K562 (cell line): ENCODE results near the gene UBR3. TPM values are rescaled to one million over a fixed set of nuclear protein-coding genes. Genes with fewer than 3 reads are reported as not detected.

ENCODE experiments used
- HNRNPLL ChIP-seq: fragments of 200-400 bp; formaldehyde crosslinking; IDR thresholded peaks from 2 replicates; pipeline ENCODE4 v1.6.1; 2017; ENCODE audit warnings: low read length, low read depth, mild to moderate bottlenecking; ENCODE audit not compliant: poor library complexity, severe bottlenecking
- JUNB ChIP-seq: fragments of 450-650 bp; formaldehyde crosslinking; conservative IDR thresholded peaks from 2 replicates; pipeline ENCODE4 v1.4.0; 2020; ENCODE audit warnings: mild to moderate bottlenecking
- PHTF2 ChIP-seq: fragments of 250-450 bp; sonication (Bioruptor Pico); IDR thresholded peaks from 2 replicates; pipeline ENCODE4 v1.5.0; 2021; ENCODE audit warnings: mild to moderate bottlenecking
- SMAD1 ChIP-seq: fragments of 150-350 bp; IDR thresholded peaks from 2 replicates; pipeline ENCODE4 v1.6.1; 2014; ENCODE audit warnings: low read length, low read depth; ENCODE audit not compliant: partially characterized antibody
- TBP ChIP-seq: optimal IDR thresholded peaks from 2 replicates; pipeline ENCODE3; 2011; ENCODE audit warnings: low read depth, low read length, improper control_type of control experiment
- TRIM25 ChIP-seq: fragments of 450-650 bp; IDR thresholded peaks from 2 replicates; pipeline ENCODE4 v1.7.0; 2016; ENCODE audit warnings: borderline replicate concordance
- ZNF512 ChIP-seq: IDR thresholded peaks from 2 replicates; pipeline ENCODE4 v1.6.1; 2016; ENCODE audit warnings: missing genetic modification characterization, missing compliant biosample characterization
- ZNF707 ChIP-seq: fragments of 250-450 bp; sonication (Bioruptor Pico); conservative IDR thresholded peaks from 2 replicates; pipeline ENCODE4 v1.8.0; 2022; ENCODE audit warnings: inconsistent platforms, mild to moderate bottlenecking, moderate library complexity
- polyA plus RNA-seq, 8 experiments: library from polyadenylated mRNA; depleted of rRNA in 4 of 8; stranded (reverse) in 5 of 8; unstranded in 3 of 8; fragments of >200 nt; fragmentation: Nextera tagmentation in 2 of 8; fragmentation: Illumina TruSeq in 1 of 8; extraction: Ambion mirVana in 2 of 8; extraction: Trizol in 1 of 8; gene quantifications; 2 replicates each; pipeline versions ENCODE4 v1.2.1 to v1.2.3, GENCODE V29; 2011 to 2014; ENCODE audit warnings: inconsistent platforms in 1 of 8, missing spikeins in 1 of 8
- total RNA-seq, 7 experiments: library from RNA; depleted of rRNA in 6 of 7; stranded (reverse); fragments of >200 nt in 6 of 7; fragmentation: Illumina TruSeq in 2 of 7; extraction: Trizol in 2 of 7; gene quantifications; 2 replicates each; pipeline versions ENCODE4 v1.2.1 to v1.2.3, GENCODE V29; 2011 to 2021; ENCODE audit warnings: low replicate concordance in 1 of 7
- TF ChIP-seq, protein P1 (sequence below): sonication (generic); formaldehyde crosslinking; IDR thresholded peaks from 2 replicates; pipeline ENCODE4 v1.8.1; 2022; ENCODE audit warnings: missing genetic modification reagents
- TF ChIP-seq, protein P2 (sequence below): sonication (generic); formaldehyde crosslinking; IDR thresholded peaks from 2 replicates; pipeline ENCODE4 v1.8.1; 2023; ENCODE audit warnings: mild to moderate bottlenecking, missing genetic modification reagents
- TF ChIP-seq, protein P3 (sequence below): IDR thresholded peaks from 3 replicates; pipeline ENCODE4 v1.6.1; 2011; ENCODE audit warnings: borderline replicate concordance, mild to moderate bottlenecking, moderate library complexity; ENCODE audit not compliant: insufficient read length; ENCODE audit errors: extremely low read depth
- TF ChIP-seq, protein P4 (sequence below): fragments of 200-400 bp; formaldehyde crosslinking; IDR thresholded peaks from 2 replicates; pipeline ENCODE4 v1.6.1; 2017; ENCODE audit warnings: mild to moderate bottlenecking, low read depth, low read length, moderate library complexity

The UBR3 gene
- total and polyA plus RNA-seq, 9 of the 15 experiments (the other 6 are each of a cell fraction or from before 2014, with no cell fraction given), result 14.4 to 63.5 (median 40.4) TPM

GRCh38 chr2:170084820-170085491 lies 257.7 kb downstream of the UBR3 start (continued):
- TF ChIP-seq JUNB, result no peak
- no peak for TF ChIP-seq TBP
- no peak for TF ChIP-seq ZNF512 (tag)
- TF ChIP-seq ZNF707, result no peak
- TF ChIP-seq, protein P1, sequence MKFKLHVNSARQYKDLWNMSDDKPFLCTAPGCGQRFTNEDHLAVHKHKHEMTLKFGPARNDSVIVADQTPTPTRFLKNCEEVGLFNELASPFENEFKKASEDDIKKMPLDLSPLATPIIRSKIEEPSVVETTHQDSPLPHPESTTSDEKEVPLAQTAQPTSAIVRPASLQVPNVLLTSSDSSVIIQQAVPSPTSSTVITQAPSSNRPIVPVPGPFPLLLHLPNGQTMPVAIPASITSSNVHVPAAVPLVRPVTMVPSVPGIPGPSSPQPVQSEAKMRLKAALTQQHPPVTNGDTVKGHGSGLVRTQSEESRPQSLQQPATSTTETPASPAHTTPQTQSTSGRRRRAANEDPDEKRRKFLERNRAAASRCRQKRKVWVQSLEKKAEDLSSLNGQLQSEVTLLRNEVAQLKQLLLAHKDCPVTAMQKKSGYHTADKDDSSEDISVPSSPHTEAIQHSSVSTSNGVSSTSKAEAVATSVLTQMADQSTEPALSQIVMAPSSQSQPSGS (CRISPR knock-in tag), result no peak
- TF ChIP-seq, protein P2, sequence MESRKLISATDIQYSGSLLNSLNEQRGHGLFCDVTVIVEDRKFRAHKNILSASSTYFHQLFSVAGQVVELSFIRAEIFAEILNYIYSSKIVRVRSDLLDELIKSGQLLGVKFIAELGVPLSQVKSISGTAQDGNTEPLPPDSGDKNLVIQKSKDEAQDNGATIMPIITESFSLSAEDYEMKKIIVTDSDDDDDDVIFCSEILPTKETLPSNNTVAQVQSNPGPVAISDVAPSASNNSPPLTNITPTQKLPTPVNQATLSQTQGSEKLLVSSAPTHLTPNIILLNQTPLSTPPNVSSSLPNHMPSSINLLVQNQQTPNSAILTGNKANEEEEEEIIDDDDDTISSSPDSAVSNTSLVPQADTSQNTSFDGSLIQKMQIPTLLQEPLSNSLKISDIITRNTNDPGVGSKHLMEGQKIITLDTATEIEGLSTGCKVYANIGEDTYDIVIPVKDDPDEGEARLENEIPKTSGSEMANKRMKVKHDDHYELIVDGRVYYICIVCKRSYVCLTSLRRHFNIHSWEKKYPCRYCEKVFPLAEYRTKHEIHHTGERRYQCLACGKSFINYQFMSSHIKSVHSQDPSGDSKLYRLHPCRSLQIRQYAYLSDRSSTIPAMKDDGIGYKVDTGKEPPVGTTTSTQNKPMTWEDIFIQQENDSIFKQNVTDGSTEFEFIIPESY (CRISPR knock-in tag), result no peak
- no peak for TF ChIP-seq PHTF2 (CRISPR knock-in tag)
- no peak for TF ChIP-seq HNRNPLL
- no peak for TF ChIP-seq SMAD1
- TF ChIP-seq TRIM25, result no peak
- TF ChIP-seq, protein P3, sequence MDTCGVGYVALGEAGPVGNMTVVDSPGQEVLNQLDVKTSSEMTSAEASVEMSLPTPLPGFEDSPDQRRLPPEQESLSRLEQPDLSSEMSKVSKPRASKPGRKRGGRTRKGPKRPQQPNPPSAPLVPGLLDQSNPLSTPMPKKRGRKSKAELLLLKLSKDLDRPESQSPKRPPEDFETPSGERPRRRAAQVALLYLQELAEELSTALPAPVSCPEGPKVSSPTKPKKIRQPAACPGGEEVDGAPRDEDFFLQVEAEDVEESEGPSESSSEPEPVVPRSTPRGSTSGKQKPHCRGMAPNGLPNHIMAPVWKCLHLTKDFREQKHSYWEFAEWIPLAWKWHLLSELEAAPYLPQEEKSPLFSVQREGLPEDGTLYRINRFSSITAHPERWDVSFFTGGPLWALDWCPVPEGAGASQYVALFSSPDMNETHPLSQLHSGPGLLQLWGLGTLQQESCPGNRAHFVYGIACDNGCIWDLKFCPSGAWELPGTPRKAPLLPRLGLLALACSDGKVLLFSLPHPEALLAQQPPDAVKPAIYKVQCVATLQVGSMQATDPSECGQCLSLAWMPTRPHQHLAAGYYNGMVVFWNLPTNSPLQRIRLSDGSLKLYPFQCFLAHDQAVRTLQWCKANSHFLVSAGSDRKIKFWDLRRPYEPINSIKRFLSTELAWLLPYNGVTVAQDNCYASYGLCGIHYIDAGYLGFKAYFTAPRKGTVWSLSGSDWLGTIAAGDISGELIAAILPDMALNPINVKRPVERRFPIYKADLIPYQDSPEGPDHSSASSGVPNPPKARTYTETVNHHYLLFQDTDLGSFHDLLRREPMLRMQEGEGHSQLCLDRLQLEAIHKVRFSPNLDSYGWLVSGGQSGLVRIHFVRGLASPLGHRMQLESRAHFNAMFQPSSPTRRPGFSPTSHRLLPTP, result no peak
- TF ChIP-seq, protein P4, sequence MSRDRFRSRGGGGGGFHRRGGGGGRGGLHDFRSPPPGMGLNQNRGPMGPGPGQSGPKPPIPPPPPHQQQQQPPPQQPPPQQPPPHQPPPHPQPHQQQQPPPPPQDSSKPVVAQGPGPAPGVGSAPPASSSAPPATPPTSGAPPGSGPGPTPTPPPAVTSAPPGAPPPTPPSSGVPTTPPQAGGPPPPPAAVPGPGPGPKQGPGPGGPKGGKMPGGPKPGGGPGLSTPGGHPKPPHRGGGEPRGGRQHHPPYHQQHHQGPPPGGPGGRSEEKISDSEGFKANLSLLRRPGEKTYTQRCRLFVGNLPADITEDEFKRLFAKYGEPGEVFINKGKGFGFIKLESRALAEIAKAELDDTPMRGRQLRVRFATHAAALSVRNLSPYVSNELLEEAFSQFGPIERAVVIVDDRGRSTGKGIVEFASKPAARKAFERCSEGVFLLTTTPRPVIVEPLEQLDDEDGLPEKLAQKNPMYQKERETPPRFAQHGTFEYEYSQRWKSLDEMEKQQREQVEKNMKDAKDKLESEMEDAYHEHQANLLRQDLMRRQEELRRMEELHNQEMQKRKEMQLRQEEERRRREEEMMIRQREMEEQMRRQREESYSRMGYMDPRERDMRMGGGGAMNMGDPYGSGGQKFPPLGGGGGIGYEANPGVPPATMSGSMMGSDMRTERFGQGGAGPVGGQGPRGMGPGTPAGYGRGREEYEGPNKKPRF, result no peak
